ENCODE data around the gene TRPM6.

Gene TRPM6

DNA sequence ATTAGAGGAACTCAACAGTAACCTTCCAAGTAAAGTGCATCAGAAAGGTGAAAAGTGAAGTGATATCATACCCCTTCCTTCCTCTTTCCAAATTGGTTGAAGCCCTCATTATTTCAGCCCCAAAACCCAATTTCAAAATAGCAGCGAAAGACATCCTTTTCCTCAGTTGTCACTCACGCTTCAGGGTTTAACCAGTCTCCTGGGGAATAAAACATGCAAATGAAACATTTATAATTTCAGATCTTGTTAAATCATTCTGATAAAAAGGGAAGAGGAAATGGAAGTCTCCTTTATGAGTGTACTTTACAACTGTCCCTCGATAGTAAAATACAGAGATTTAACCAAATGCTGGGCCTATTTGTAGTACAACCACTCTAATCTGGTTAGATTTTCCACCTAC lies 22.5 kb downstream of the TRPM6 start:
- TF ChIP-seq TAF1 (IDR thresholded peaks at IDR 0.05; ENCODE audit: low read depth) (no peak), RAD21 (IDR thresholded peaks at IDR 0.05; ENCODE audit: low read depth) (no peak), FOXM1 (IDR thresholded peaks at IDR 0.05; ENCODE audit: borderline replicate concordance, low read depth) (no peak), NFIC (IDR thresholded peaks at IDR 0.05) (no peak), ZBTB7A (IDR thresholded peaks at IDR 0.05; ENCODE audit: low read depth) (no peak), REST (IDR thresholded peaks at IDR 0.05; ENCODE audit: low read depth) (no peak), TCF12 (IDR thresholded peaks at IDR 0.05; ENCODE audit: low read depth) (no peak), USF1 (IDR thresholded peaks at IDR 0.05) (no peak), EGR1 (IDR thresholded peaks at IDR 0.05) (no peak), EP300 (IDR thresholded peaks at IDR 0.05; ENCODE audit: borderline replicate concordance) (no peak), TEAD4 (IDR thresholded peaks at IDR 0.05) (no peak), YY1 (IDR thresholded peaks at IDR 0.05; ENCODE audit: low read depth) (no peak), CEBPB (IDR thresholded peaks at IDR 0.05) (no peak), CREB1 (IDR thresholded peaks at IDR 0.05; ENCODE audit: low read depth) (no peak)
- TF ChIP-seq, protein P1, sequence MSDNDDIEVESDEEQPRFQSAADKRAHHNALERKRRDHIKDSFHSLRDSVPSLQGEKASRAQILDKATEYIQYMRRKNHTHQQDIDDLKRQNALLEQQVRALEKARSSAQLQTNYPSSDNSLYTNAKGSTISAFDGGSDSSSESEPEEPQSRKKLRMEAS (IDR thresholded peaks at IDR 0.05): no peak

DNA sequence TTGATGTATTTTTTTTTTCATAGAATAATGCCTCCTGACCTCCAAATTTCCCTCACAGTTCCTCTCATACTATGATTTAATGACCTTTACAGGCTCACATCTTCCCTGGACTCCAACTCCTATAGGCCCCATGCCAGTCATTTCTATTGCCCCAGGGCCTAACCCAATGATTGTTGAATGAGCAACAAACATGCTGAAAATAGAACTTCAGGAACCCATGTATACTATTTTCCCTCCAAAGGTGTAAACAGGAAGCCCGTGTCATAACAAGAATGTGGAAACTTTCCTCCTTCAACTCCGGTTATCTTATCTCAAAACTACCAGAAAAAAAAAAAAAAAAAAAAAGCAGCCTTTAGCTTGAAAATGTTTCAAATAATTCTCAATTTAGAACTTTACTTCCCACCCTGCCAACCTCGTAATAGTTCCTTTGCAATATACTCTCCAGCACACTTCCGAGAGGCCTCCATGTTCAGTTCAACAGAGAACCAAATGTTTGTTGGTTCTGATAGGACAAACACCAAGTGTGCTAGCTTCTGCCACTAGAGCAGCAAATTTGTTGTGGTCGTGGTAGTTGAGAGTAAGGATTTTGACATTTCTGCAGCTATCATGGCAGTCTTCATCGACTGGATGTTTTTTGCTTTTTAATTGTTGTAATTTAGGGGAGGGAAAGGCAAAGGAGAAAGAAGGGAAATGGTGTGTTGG lies 25.8 kb downstream of the TRPM6 start:
- TF ChIP-seq TAF1 (IDR thresholded peaks at IDR 0.05; ENCODE audit: low read depth) (no peak), RAD21 (IDR thresholded peaks at IDR 0.05; ENCODE audit: low read depth) (no peak), TCF12 (IDR thresholded peaks at IDR 0.05; ENCODE audit: low read depth) (no peak), CEBPB (IDR thresholded peaks at IDR 0.05) (no peak), EGR1 (IDR thresholded peaks at IDR 0.05) (no peak), TEAD4 (IDR thresholded peaks at IDR 0.05) (no peak), CREB1 (IDR thresholded peaks at IDR 0.05; ENCODE audit: low read depth) (no peak), REST (IDR thresholded peaks at IDR 0.05; ENCODE audit: low read depth) (no peak), USF1 (IDR thresholded peaks at IDR 0.05) (no peak)

DNA sequence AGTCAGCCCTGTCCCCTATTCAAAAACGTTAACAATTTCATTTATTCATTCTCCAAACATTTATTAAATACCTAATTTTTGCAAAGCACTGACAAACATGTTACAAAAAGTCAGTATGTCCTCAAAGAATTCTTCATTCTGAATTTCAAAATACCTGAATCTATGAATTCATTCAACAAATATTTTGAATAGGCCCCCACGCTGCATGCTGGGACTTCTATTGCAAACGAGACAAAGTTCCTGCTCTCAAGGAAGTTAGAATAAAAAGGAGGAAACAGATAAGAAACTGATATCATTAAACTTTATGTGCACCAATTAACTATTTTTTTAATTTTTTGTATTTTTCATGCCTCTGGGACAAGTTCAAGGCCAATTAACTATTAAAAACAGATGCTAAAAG lies 26.6 kb downstream of the TRPM6 start:
- TF ChIP-seq NFIC (IDR thresholded peaks at IDR 0.05) (no peak), EGR1 (IDR thresholded peaks at IDR 0.05) (no peak), CEBPB (IDR thresholded peaks at IDR 0.05) (no peak), FOXM1 (IDR thresholded peaks at IDR 0.05; ENCODE audit: borderline replicate concordance, low read depth) (no peak), REST (IDR thresholded peaks at IDR 0.05; ENCODE audit: low read depth) (no peak), TAF1 (IDR thresholded peaks at IDR 0.05; ENCODE audit: low read depth) (no peak), YY1 (IDR thresholded peaks at IDR 0.05; ENCODE audit: low read depth) (no peak), TCF12 (IDR thresholded peaks at IDR 0.05; ENCODE audit: low read depth) (no peak), RAD21 (IDR thresholded peaks at IDR 0.05; ENCODE audit: low read depth) (no peak), ZBTB7A (IDR thresholded peaks at IDR 0.05; ENCODE audit: low read depth) (no peak), TEAD4 (IDR thresholded peaks at IDR 0.05) (no peak), CREB1 (IDR thresholded peaks at IDR 0.05; ENCODE audit: low read depth) (no peak), EP300 (IDR thresholded peaks at IDR 0.05; ENCODE audit: borderline replicate concordance) (no peak)
- TF ChIP-seq, protein P1 (IDR thresholded peaks at IDR 0.05): no peak

DNA sequence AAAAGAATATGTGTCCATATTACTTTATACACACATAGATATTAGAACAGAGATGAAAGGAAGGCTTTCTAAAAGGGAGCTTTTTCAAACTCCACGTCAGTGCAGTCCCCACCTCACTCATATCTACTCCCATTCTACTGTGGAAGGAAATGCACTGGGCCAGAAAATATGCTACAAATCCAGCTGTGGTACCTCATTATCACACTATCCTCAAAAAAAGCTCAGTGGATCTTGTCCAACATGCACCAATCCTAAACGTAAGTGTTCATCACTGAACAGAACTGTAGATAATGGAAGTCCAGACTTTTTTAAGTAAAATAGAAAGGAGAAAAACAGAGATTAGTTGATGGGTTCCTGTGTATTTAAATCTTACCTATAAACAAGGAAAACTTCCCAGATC lies 27.9 kb downstream of the TRPM6 start:
- no peak for TF ChIP-seq TCF12 (IDR thresholded peaks at IDR 0.05; ENCODE audit: low read depth)
- no peak for TF ChIP-seq RAD21 (IDR thresholded peaks at IDR 0.05; ENCODE audit: low read depth)
- TF ChIP-seq USF1 (IDR thresholded peaks at IDR 0.05): no peak
- no peak for TF ChIP-seq CEBPB (IDR thresholded peaks at IDR 0.05)
- no peak for TF ChIP-seq NFIC (IDR thresholded peaks at IDR 0.05)
- no peak for TF ChIP-seq TEAD4 (IDR thresholded peaks at IDR 0.05)
- no peak for TF ChIP-seq EP300 (IDR thresholded peaks at IDR 0.05; ENCODE audit: borderline replicate concordance)
- TF ChIP-seq, protein P1 (IDR thresholded peaks at IDR 0.05): no peak
- no peak for TF ChIP-seq EGR1 (IDR thresholded peaks at IDR 0.05)
- TF ChIP-seq REST (IDR thresholded peaks at IDR 0.05; ENCODE audit: low read depth): no peak
- TF ChIP-seq ZBTB7A (IDR thresholded peaks at IDR 0.05; ENCODE audit: low read depth): no peak
- no peak for TF ChIP-seq TAF1 (IDR thresholded peaks at IDR 0.05; ENCODE audit: low read depth)
- TF ChIP-seq CREB1 (IDR thresholded peaks at IDR 0.05; ENCODE audit: low read depth): no peak

Data from Ishikawa (cell line).